GM19035 (cell line): ENCODE results near the gene KLHL29.

ENCODE experiments used
- ATAC-seq: cut with Tn5 transposase; IDR thresholded peaks from one replicate; pipeline ENCODE4 v1.9.1; 2021; ENCODE audit not compliant: unreplicated experiment

KLHL29 gene

GRCh38 chr2:23420840-23421476 is 36.0 kb downstream of the KLHL29 start:
- ATAC-seq = no peak

DNA sequence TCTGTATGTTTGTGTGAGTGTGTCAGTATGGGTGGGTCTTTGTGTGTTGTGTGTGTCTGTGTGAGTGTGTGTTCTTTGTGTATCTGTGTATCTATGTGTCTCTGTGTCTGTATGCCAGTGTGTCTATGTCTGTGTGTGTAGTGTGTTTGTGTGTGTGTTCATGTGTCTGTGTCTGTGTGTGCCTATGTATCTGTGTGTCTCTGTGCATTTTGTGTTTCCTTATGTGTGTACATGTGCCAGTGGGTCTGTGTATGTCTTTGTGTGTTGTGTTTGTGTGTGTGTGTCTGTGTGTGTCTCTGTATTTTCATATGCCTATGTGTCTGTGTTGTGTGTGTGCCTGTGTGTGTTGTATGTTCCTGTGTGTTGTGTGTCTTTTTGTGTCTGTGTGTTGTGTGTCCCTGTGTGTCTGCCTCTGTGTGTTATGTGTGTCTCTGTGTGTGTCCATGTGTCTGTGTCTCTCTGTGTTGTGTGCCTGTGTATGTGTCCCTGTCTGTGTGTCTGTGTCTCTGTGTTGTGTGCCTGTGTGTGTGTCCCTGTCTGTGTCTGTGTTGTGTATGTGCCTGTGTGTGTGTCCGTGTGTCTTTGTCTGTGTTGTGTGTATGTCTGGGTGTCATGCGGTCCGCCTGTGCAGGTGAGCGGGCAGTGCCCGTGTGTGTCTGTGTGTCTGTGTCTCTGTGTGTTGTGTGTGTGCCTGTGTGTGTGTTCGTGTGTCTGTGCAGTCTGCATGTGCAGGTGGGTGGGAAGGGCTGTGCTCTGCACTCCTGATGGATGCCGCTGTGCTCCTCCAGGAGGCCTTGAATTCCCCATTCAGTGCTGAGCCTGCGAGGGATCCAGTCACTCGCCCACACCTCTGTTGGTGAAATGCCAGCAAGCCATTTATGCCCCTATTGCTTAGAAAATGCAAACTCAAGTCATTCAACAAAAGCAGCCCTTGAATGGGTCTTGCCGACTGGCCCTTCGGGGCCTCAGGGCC is 37.4 kb downstream of the KLHL29 start:
- ATAC-seq = no peak

- ATAC-seq = no peak
Measured at GRCh38 chr2:23423062-23423872, 38.3 kb downstream of the KLHL29 start.

DNA sequence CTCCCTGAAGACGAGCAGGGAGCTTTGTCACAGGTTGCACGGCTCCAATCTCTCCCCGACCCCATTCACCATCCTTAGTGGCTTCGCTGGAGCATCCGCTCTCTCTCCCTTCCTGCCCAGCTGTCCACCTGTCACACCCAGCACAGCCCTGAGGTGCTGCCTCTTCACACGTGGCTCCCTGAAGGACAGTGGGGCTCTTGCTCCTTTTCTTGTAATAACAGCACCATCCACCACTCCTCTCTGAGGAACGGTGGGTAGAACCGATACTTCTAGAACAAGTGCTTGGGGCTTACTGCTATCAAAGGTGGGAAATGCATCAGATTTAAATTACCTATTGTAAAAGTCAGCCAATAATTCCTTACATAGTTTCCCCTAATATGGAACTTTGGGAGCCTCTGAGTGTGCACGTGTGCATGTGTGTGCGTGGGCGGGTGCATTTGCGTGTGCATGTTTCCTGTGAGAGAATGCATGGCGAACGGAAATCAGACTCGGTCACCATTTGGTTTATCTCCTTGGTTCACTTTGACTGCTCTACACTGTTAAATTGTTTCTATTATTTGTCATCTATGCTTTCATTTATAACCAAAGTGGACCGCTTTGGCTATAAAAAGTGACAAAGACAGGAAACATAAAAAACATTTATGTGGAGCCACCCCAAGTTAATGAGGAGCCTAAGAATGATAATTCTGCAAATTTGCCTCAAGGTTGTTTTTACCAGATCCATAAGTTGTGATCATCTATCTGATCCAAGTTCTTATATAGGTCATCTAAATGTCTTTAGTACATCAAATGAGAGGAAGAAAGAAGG is 39.1 kb downstream of the KLHL29 start:
- ATAC-seq = no peak

GRCh38 chr2:23425338-23425871 is 40.4 kb downstream of the KLHL29 start:
- no peak for ATAC-seq

GRCh38 chr2:23425885-23426262 is 40.9 kb downstream of the KLHL29 start:
- no peak for ATAC-seq

GRCh38 chr2:23426263-23426905 is 41.4 kb downstream of the KLHL29 start:
- ATAC-seq = no peak

- ATAC-seq = no peak
Measured at GRCh38 chr2:23427350-23427749, 42.4 kb downstream of the KLHL29 start.

DNA sequence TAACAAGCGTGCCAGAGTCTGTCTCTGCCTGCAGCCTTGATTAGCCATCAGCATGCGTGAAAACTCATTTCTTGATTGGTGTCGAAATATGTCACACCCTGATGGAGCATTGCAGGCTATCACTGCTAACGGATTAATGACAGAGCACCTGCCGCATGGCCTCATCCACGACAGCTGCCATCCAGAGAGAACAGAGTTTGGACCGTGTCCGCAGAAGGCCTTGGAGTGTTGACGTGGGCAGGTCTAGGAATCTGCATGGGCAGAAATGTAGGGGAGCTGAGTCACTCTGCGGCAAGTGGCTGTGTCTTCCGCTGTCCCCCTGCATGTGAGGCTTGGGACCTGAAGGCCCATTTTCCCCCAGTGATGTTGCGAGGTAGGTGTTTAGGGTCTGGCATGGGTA is 43.0 kb downstream of the KLHL29 start:
- no peak for ATAC-seq

DNA sequence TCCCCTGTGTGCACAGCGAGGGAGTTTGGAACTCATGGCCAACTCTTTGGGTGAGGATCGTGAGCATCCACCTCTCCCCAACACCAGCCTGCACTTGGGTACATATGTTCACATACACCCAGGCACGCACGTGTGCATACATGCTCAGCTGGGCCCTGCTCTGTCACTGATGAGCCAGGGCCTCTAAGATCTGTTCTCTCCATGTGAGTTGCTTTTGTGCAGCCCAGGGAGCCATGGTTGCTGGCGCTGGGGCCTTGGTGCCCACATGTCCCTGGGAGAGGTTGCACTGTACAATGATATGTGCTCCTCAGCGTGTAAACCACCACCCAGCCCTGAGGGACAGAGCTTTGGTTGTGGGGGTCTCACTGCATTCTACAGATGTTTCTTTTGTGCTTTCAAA is 44.1 kb downstream of the KLHL29 start:
- ATAC-seq = no peak

GRCh38 chr2:23430263-23430662 is 45.3 kb downstream of the KLHL29 start:
- no peak for ATAC-seq

- no peak for ATAC-seq
Measured at GRCh38 chr2:23432531-23432930, 47.6 kb downstream of the KLHL29 start.

DNA sequence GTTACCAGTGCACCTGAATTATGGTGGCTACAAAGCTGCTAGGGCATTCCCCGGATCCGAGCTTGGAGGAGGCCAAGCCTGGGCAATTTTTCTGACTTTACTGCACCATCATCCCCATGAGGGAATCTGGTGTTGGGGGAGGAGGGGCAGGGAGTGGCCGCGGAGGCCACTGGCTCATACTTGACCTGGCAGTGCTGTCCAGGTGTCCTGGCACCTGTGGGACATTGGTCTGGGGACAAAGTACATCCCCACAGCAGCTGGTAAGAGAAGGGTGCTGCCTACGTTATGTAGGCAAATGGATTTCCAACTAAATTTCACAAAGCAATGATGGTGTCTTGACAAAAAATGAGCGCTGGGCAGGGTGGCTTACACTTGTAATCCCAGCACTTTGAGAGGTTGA is 48.3 kb downstream of the KLHL29 start:
- no peak for ATAC-seq

- no peak for ATAC-seq
Measured at GRCh38 chr2:23434721-23435121, 49.7 kb downstream of the KLHL29 start.

DNA sequence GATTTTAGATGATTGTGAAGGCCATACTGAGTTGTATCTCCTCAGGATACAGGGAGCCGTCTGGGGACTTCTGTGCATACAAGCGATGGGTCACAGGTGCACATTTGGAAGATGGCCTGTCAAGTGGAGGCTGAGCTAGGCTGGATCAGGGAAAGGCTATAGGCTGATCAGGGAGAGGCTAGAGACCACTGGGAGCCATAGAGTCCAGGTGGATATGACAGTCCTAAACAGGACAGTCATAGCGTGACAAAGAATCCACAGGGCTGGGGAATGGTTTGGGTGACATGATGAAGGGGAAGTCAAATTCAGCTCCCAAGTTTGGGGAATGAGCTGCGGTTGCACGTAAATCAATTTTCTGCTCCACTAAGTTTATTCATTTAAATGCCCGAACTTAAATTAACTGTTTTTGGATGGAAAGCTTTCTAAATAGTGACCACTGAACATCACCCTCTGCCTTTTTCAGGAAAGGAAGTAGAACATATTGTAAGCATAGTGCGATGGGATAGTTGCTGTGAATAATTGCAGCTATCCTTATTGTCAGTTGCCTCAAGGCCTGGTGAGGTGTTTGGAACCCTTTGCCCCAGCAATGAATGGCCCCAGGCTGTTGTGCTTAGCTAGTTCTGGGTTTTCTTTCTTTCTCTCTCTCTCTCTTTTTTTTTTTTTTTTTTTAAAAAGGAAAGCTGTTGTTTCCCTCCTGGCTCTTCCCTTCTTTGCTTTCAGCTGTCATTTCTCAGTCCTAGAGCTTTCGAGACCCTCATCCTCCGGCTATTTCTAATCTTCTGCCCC is 50.5 kb downstream of the KLHL29 start:
- ATAC-seq = no peak

- no peak for ATAC-seq
Measured at GRCh38 chr2:23436346-23437098, 51.5 kb downstream of the KLHL29 start.

- ATAC-seq = no peak
Measured at GRCh38 chr2:23441414-23441813, 56.4 kb downstream of the KLHL29 start.

DNA sequence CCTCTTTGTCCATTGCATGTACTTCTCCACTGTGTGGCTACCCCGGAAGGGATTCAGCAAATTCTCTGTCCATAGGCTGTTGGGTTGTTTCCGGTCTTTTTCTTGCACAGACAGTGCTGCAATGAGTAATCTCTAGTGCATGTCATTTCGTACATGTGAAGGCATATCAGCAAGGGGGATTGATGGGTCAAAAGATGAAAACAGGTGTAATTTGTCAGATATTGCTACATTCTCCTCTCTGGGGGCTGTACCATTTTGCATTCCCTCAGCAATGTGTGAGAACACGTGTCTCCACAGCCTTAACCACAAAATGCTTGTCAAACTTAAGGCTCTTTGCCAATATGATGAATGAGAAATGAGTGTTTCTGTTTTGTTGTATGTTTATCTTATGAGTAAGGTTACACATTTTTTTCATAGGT is 60.5 kb downstream of the KLHL29 start:
- ATAC-seq = no peak
